B cell (primary cell): ENCODE results near the gene SMARCD2. TPM values are rescaled to one million over a fixed set of nuclear protein-coding genes. Genes with fewer than 3 reads are reported as not detected.

Experiments
- ATAC-seq: fragments of 200-7000 bp; cut with Tn5 transposase; one replicate; pipeline ENCODE4 v1.10.0; 2021; ENCODE audit warnings: low read depth, mild to moderate bottlenecking, moderate number of reproducible peaks, moderate library complexity
- CTCF ChIA-PET: fragments of 350-600 bp; sonication (Branson Sonifier 250); formaldehyde crosslinking; loops from one replicate; lab custom pipeline; 2021; ENCODE audit warnings: antibody characterized with exemption, inconsistent platforms; lab: Charles Lee
- POLR2A ChIA-PET: fragments of 350-600 bp; sonication (Branson Sonifier 250); formaldehyde crosslinking; loops from one replicate; lab custom pipeline; 2021; ENCODE audit warnings: antibody characterized with exemption; lab: Charles Lee
- DNase-seq: peaks from one replicate; pipeline ENCODE4 v3.0.0; 2013
- H2AFZ ChIP-seq: 2 replicates; pipeline ENCODE4 v1.6.1; 2012; ENCODE audit warnings: mild to moderate bottlenecking, low read depth, low read length; ENCODE audit not compliant: insufficient read depth, poor library complexity, severe bottlenecking
- H3K27ac ChIP-seq, 2 donors: 1 replicate in 1 of 2; 2 replicates in 1 of 2; pipeline ENCODE4 v1.5.1; 2012 to 2013; ENCODE audit warnings: low read length in 2 of 2, mild to moderate bottlenecking in 2 of 2, moderate library complexity in 1 of 2
- H3K27me3 ChIP-seq, 4 experiments: fragments of 200-600 bp in 1 of 4; sonication (generic) in 1 of 4; replicated peaks in 1 of 4; 1 replicate in 2 of 4; 2 replicates in 2 of 4; pipeline versions ENCODE4 v1.6.1 to v1.7.0; 2013 to 2016; ENCODE audit warnings: low read length in 3 of 4, mild to moderate bottlenecking in 2 of 4, mixed read lengths in 1 of 4, moderate library complexity in 1 of 4; ENCODE audit not compliant: insufficient read depth in 4 of 4, control insufficient read depth in 3 of 4; ENCODE audit errors: control extremely low read depth in 1 of 4
- H3K36me3 ChIP-seq, 2 experiments: replicated peaks in 1 of 2; 1 replicate in 1 of 2; 2 replicates in 1 of 2; pipeline versions ENCODE4 v1.6.1 to v1.7.1; 2013; ENCODE audit warnings: low read length in 1 of 2; ENCODE audit not compliant: insufficient read depth in 2 of 2, control insufficient read depth in 1 of 2; ENCODE audit errors: control extremely low read depth in 1 of 2, extremely low read depth in 1 of 2
- H3K4me1 ChIP-seq, 2 donors: fragments of 200-600 bp in 1 of 2; sonication (generic) in 1 of 2; 1 replicate in 1 of 2; 2 replicates in 1 of 2; pipeline versions ENCODE4 v1.5.1 to v1.6.1; 2013 to 2017; ENCODE audit warnings: low read length in 2 of 2; ENCODE audit not compliant: control insufficient read depth in 2 of 2, insufficient read depth in 2 of 2
- H3K4me2 ChIP-seq: replicated peaks from 2 replicates; pipeline ENCODE3; 2012; ENCODE audit warnings: mild to moderate bottlenecking, low read depth, low read length; ENCODE audit not compliant: poor library complexity, severe bottlenecking
- H3K4me3 ChIP-seq, 5 experiments: fragments of 200-600 bp in 1 of 5; sonication (generic) in 1 of 5; 1 replicate in 3 of 5; 2 replicates in 2 of 5; pipeline versions ENCODE4 v1.5.1 to v1.7.0; 2011 to 2016; ENCODE audit warnings: low read length in 4 of 5, mild to moderate bottlenecking in 4 of 5, low read depth in 2 of 5, control low read depth in 1 of 5, moderate library complexity in 1 of 5; ENCODE audit not compliant: insufficient read depth in 1 of 5; ENCODE audit errors: control extremely low read depth in 1 of 5, extremely low read depth in 1 of 5
- H3K79me2 ChIP-seq: fragments of 200-600 bp; sonication (generic); one replicate; pipeline ENCODE4 v1.6.0; 2016; ENCODE audit warnings: low read length; ENCODE audit not compliant: control insufficient read depth, insufficient read depth
- H3K9ac ChIP-seq: fragments of 200-600 bp; sonication (generic); 2 replicates; pipeline ENCODE4 v1.6.1; 2017; ENCODE audit warnings: mild to moderate bottlenecking, low read length, moderate library complexity
- H3K9me3 ChIP-seq, 3 donors: one replicate each; pipeline versions ENCODE4 v1.6.1 to v1.7.1; 2013; ENCODE audit warnings: low read length in 2 of 3; ENCODE audit not compliant: control insufficient read depth in 2 of 3, insufficient read depth in 1 of 3; ENCODE audit errors: control extremely low read depth in 1 of 3
- H4K20me1 ChIP-seq: 2 replicates; pipeline ENCODE4 v1.6.0; 2012; ENCODE audit warnings: mild to moderate bottlenecking, low read length; ENCODE audit not compliant: insufficient read depth, control insufficient read depth, poor library complexity, severe bottlenecking
- H3K27ac Mint-ChIP-seq: one replicate; pipeline ENCODE4 v1.8.0; 2021; ENCODE audit warnings: mixed read lengths
- H3K27me3 Mint-ChIP-seq: one replicate; pipeline ENCODE4 v1.8.0; 2021; ENCODE audit warnings: mixed read lengths
- H3K4me1 Mint-ChIP-seq: one replicate; pipeline ENCODE4 v1.8.0; 2021; ENCODE audit warnings: mixed read lengths
- H3K4me3 Mint-ChIP-seq: one replicate; pipeline ENCODE4 v1.8.0; 2021; ENCODE audit warnings: mixed read lengths
- H3K9me3 Mint-ChIP-seq: one replicate; pipeline ENCODE4 v1.8.0; 2022; ENCODE audit warnings: mixed read lengths; ENCODE audit not compliant: insufficient read depth
- CTCF ChIP-seq: fragments of 200-600 bp; IDR thresholded peaks from one replicate; pipeline ENCODE4 v1.8.0; 2022; ENCODE audit warnings: antibody characterized with exemption, mild to moderate bottlenecking
- EZH2 ChIP-seq: IDR thresholded peaks from 2 replicates; pipeline ENCODE4 v1.6.1; 2012; ENCODE audit warnings: borderline replicate concordance, low read depth, mild to moderate bottlenecking, moderate library complexity, low read length; ENCODE audit not compliant: insufficient read depth, poor library complexity, severe bottlenecking
- WGBS: methylation state at CpG from one replicate; pipeline ENCODE4 v1.1.5; 2013; ENCODE audit warnings: missing lambda C conversion rate; ENCODE audit not compliant: insufficient coverage; 5-methylcytosine and 5-hydroxymethylcytosine counted together
- intact Hi-C: fragments of 100-400 bp; cut with micrococcal nuclease; formaldehyde crosslinking; loops from one replicate; pipeline ENCODE4 v1.10.0; 2022
- polyA plus RNA-seq: library from polyadenylated mRNA; depleted of rRNA; stranded (reverse); fragments of >200 nt; gene quantifications from 2 replicates; pipeline ENCODE4 v1.2.3, GENCODE V29; 2012
- total RNA-seq, 2 donors: library from RNA; stranded (reverse); fragments of 120-200 nt in 1 of 2; gene quantifications; 1 replicate in 1 of 2; 2 replicates in 1 of 2; pipeline versions ENCODE4 v1.2.3 to v1.2.4, GENCODE V29; 2013 to 2022

Gene SMARCD2
- total and polyA plus RNA-seq, 2 donors (not counting 1 experiment from before 2014, with no cell fraction given): 60.6 to 124 TPM

DNA sequence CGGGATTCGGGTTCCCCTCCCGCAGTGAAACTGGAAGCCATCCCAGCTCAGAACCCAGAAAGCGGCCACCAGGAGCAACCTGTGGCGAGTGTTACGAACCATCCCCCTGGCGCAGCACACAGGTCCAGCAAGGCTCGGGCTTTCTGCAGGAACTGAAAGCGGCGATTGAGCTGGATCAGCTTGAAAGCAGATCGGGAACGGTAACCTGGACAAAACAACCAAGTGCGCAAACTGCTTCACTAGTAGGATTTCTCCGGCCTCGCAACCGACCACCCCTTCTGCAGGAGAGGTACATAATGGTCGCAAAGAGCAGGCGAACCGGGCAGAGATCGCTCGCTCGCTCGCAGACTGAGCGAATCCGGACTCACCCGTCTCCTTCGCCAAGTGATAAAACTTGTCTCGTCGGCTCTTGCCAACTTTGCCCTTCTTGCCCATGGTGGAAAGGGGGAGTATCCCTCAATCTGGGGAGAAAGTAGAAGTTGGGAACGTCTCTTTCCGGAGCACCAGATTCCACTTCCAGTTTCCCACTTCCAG, 15.9 kb downstream of the SMARCD2 start:
- WGBS: under 1% methylated on average over 29 of the region's 31 CpGs
- H3K4me1 Mint-ChIP-seq: peaks cover 76% of the 10 kb centered on the region
- H3K4me3 Mint-ChIP-seq: peak overlapping the region; percentile 98
- no peaks in the 10 kb centered on the region for H3K27me3 Mint-ChIP-seq
- peaks cover 41 to 56% of the 10 kb centered on the region in 2 donors for H3K4me1 ChIP-seq
- H3K9me3 Mint-ChIP-seq: no peaks in the 10 kb centered on the region
- peak overlapping the region; percentile 78 to 92 (median 81) for H3K4me3 ChIP-seq
- peaks cover 5% of the 10 kb centered on the region for H4K20me1 ChIP-seq
- intact Hi-C loops: loop anchor here (1.0 to 5.0 kb wide), 9 partner anchors 17 to 681 kb away; partner anchors contain the start of genes CCDC47, CEP95, DDX5 and ERN1
- POLR2A ChIA-PET: interaction anchor here (0.6 to 2.7 kb wide), 5 partner anchors 17 to 679 kb away, joined by 3 to 23 read pairs (median 7); partner anchors contain the start of genes CCDC47, DDX42, LIMD2 and SMARCD2
- no peaks in the 10 kb centered on the region for H3K27me3 ChIP-seq
- H3K27ac Mint-ChIP-seq: peak overlapping the region; percentile 98
- peak overlapping the region; percentile 87 for H3K4me2 ChIP-seq
- H3K36me3 ChIP-seq: peaks cover 2 to 67% of the 10 kb centered on the region in 2 experiments
- peak overlapping the region; percentile 92 for H2AFZ ChIP-seq
- peak overlapping the region; percentile 70 to 92 for H3K27ac ChIP-seq
- DNase-seq (no peak), ATAC-seq (peak; percentile 1)
- peak overlapping the region; percentile 80 for H3K9ac ChIP-seq
- H3K79me2 ChIP-seq: peaks cover 54% of the 10 kb centered on the region
- CTCF ChIA-PET: interaction anchor here (1.0 to 3.3 kb wide), 3 partner anchors 22 to 276 kb away, joined by 3 to 15 read pairs (median 3); partner anchors contain the start of gene DCAF7
- TF ChIP-seq EZH2 (no peak), CTCF (no peak)
- H3K9me3 ChIP-seq: no peaks in the 10 kb centered on the region

DNA sequence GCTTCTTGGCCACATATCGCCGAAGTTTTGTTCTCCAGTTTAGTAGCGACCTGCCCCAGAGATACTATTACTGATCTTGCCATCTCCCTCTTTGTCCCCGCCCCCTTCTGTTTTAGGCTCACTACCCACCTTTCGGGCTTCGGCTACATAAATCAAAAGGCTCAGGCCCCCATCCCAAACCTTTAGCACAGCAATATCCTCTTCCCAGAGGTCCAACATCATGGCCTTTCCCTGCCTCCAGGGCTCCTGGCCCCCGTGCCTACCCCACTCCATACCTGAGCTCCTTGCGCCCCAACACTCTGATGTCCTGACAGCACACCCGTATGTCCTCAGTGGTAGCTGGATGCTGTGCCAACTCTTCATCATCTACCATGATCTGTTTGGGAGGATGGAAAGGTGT, 18.1 kb downstream of the SMARCD2 start:
- H3K79me2 ChIP-seq: peaks cover 46% of the 10 kb centered on the region
- H3K27me3 ChIP-seq: no peaks in the 10 kb centered on the region
- DNase-seq (no peak), ATAC-seq (no peak)
- no peaks in the 10 kb centered on the region for H3K9me3 ChIP-seq
- Mint-ChIP-seq H3K27me3 (no peaks in the 10 kb centered on the region), H3K4me3 (no peak overlapping the region), H3K9me3 (no peaks in the 10 kb centered on the region), H3K4me1 (peaks cover 68% of the 10 kb centered on the region), H3K27ac (peak overlapping the region; percentile 65)
- no peak overlapping the region for H3K4me3 ChIP-seq
- TF ChIP-seq CTCF: no peak
- no peak for TF ChIP-seq EZH2
- H3K27ac ChIP-seq: peak overlapping the region in 1 of 2 donors; percentile 92
- POLR2A ChIA-PET: interaction anchor here (1.0 kb wide), 1 partner anchor 51 kb away, joined by 8 read pairs; the partner anchor contains the start of genes CCDC47 and DDX42
- intact Hi-C loops: no loop called here
- CTCF ChIA-PET: interaction anchor here (1.2 kb wide), 2 partner anchors 11 to 48 kb away, joined by 3 read pairs; no protein-coding TSS in a partner anchor
- no peak overlapping the region for H2AFZ ChIP-seq
- no peak overlapping the region for H3K4me2 ChIP-seq
- H3K9ac ChIP-seq: no peak overlapping the region
- WGBS: 89% methylated on average over 8 of the region's 9 CpGs
- peaks cover 2 to 67% of the 10 kb centered on the region in 2 experiments for H3K36me3 ChIP-seq
- peaks cover 42 to 59% of the 10 kb centered on the region in 2 donors for H3K4me1 ChIP-seq
- H4K20me1 ChIP-seq: peaks cover 5% of the 10 kb centered on the region
